HepG2 (cell line): ENCODE measurements around the gene RBM3. TPM values are rescaled to one million over a fixed set of nuclear protein-coding genes. Genes with fewer than 3 reads are reported as not detected.
"Not testable (repeated sequence)": the region's sequence is repeated elsewhere in the genome, so short reads cannot be mapped to it uniquely, and the experiment has no call there.

ENCODE experiments used
- ATAC-seq: fragments of 200-7000 bp; cut with Tn5 transposase; 3 replicates; pipeline ENCODE4 v1.9.1; 2020; ENCODE audit warnings: mild to moderate bottlenecking, moderate library complexity
- BruUV-seq: library from RNA; stranded (reverse); fragments of 400-500 nt; replicated peaks from 2 replicates; lab custom pipeline; 2021; lab: Mats Ljungman, UMichigan
- CTCF ChIA-PET: fragments of 300-600 bp; formaldehyde crosslinking; extraction: SDS; loops from one replicate; lab custom pipeline; 2021; ENCODE audit warnings: low total read pairs, inconsistent platforms, low intra/inter-chr PET ratio; lab: Yijun Ruan, JAX
- POLR2A ChIA-PET: fragments of 350-600 bp; sonication (Branson Sonifier 250); formaldehyde crosslinking; loops from one replicate; lab custom pipeline; 2020; ENCODE audit warnings: antibody characterized with exemption, inconsistent platforms; lab: Yijun Ruan, JAX
- DNase-seq: peaks from one replicate; pipeline ENCODE4 v3.0.0-alpha.2; 2015; ENCODE audit warnings: low spot score
- FAIRE-seq: peaks from 3 replicates; lab custom pipeline; 2011; peaks lifted over from hg19 to GRCh38; lab: Jason Lieb, UNC
- H2AFZ ChIP-seq: one replicate; pipeline ENCODE4 v1.6.1; 2011; ENCODE audit warnings: low read length, inconsistent platforms
- H3K27ac ChIP-seq: fragments of 300-600 bp; 3 replicates; pipeline ENCODE4 v1.8.0; 2011; ENCODE audit warnings: mixed run types, mild to moderate bottlenecking, mixed read lengths, low read length, inconsistent platforms; ENCODE audit not compliant: insufficient read depth; ENCODE audit errors: extremely low read length
- H3K27me3 ChIP-seq, 2 experiments: fragments of 200-600 bp in 1 of 2; 2 replicates in 1 of 2; 3 replicates in 1 of 2; pipeline versions ENCODE4 v1.6.0 to v1.8.0; 2011; ENCODE audit warnings: low read length in 2 of 2, mild to moderate bottlenecking in 2 of 2, moderate library complexity in 2 of 2, inconsistent platforms in 1 of 2; ENCODE audit not compliant: insufficient read depth in 2 of 2, control insufficient read depth in 1 of 2
- H3K36me3 ChIP-seq, 2 experiments: fragments of 200-600 bp in 1 of 2; replicated peaks in 1 of 2; 2 replicates in 1 of 2; 3 replicates in 1 of 2; pipeline versions ENCODE4 v1.5.1 to v1.8.0; 2011; ENCODE audit warnings: low read length in 2 of 2, inconsistent platforms in 1 of 2; ENCODE audit not compliant: insufficient read depth in 2 of 2, control insufficient read depth in 1 of 2
- H3K4me1 ChIP-seq: 2 replicates; pipeline ENCODE4 v1.5.1; 2012; ENCODE audit warnings: low read length, inconsistent platforms; ENCODE audit not compliant: insufficient read depth
- H3K4me2 ChIP-seq: 2 replicates; pipeline ENCODE4 v1.6.0; 2011; ENCODE audit warnings: low read depth, low read length, inconsistent platforms
- H3K4me3 ChIP-seq, 3 experiments: fragments of 200-600 bp in 1 of 3; sonication (generic), shearing (Covaris generic) in 1 of 3; replicated peaks in 1 of 3; 2 replicates each; pipeline ENCODE4 v1.5.1; 2011 to 2016; ENCODE audit warnings: low read length in 3 of 3, inconsistent platforms in 2 of 3, low read depth in 2 of 3, mild to moderate bottlenecking in 2 of 3, control low read depth in 1 of 3, mixed read lengths in 1 of 3; ENCODE audit not compliant: insufficient read depth in 1 of 3
- H3K79me2 ChIP-seq: one replicate; pipeline ENCODE4 v1.6.1; 2011; ENCODE audit warnings: low read length, inconsistent platforms; ENCODE audit not compliant: insufficient read depth
- H3K9ac ChIP-seq: 2 replicates; pipeline ENCODE4 v1.6.0; 2011; ENCODE audit warnings: mild to moderate bottlenecking, low read depth, low read length, inconsistent platforms; ENCODE audit not compliant: insufficient read depth
- H3K9me3 ChIP-seq: 2 replicates; pipeline ENCODE4 v1.5.1; 2012; ENCODE audit warnings: mild to moderate bottlenecking, low read length
- H4K20me1 ChIP-seq: 2 replicates; pipeline ENCODE4 v1.6.0; 2011; ENCODE audit warnings: inconsistent platforms, mild to moderate bottlenecking, low read length, moderate library complexity; ENCODE audit not compliant: insufficient read depth
- HMGXB3 ChIP-seq: sonication (generic); formaldehyde crosslinking; IDR thresholded peaks from 2 replicates; pipeline ENCODE4 v1.4.0; 2020; ENCODE audit warnings: missing genetic modification reagents, borderline replicate concordance
- TFDP1 ChIP-seq: IDR thresholded peaks from 2 replicates; pipeline ENCODE4 v1.6.1; 2016; ENCODE audit warnings: missing compliant biosample characterization, missing genetic modification reagents, borderline replicate concordance
- THYN1 ChIP-seq: sonication (generic); formaldehyde crosslinking; IDR thresholded peaks from 2 replicates; pipeline ENCODE4 v1.8.1; 2023; ENCODE audit warnings: low read depth, mild to moderate bottlenecking, moderate library complexity, missing genetic modification reagents, borderline replicate concordance
- ZNF274 ChIP-seq: sonication (generic); formaldehyde crosslinking; IDR thresholded peaks from 2 replicates; pipeline ENCODE4 v1.5.1; 2020; ENCODE audit warnings: mild to moderate bottlenecking, missing genetic modification reagents
- ZNF431 ChIP-seq: sonication (generic); formaldehyde crosslinking; IDR thresholded peaks from 2 replicates; pipeline ENCODE4 v1.9.0; 2022; ENCODE audit warnings: missing genetic modification reagents, low read depth, mild to moderate bottlenecking, borderline replicate concordance
- ZNF713 ChIP-seq: sonication (generic); formaldehyde crosslinking; IDR thresholded peaks from 2 replicates; pipeline ENCODE4 v1.4.0; 2020; ENCODE audit warnings: mild to moderate bottlenecking, missing genetic modification reagents
- WGBS: methylation state at CpG from one replicate; pipeline ENCODE4 v1.1.6; 2017; ENCODE audit warnings: low lambda C conversion rate; 5-methylcytosine and 5-hydroxymethylcytosine counted together
- in situ Hi-C: cut with HindIII; loops from 2 replicates; pipeline ENCODE4 v1.10.0; 2017; ENCODE audit warnings: low pct_unique_long_range_greater_than_20kb; ENCODE audit not compliant: extremely low pct_ligation_motif_present
- intact Hi-C: fragments of 100-400 bp; cut with micrococcal nuclease; formaldehyde crosslinking; loops from one replicate; pipeline ENCODE4 v1.10.0; 2022; ENCODE audit not compliant: unreplicated experiment
- polyA plus RNA-seq, 8 experiments: library from polyadenylated mRNA; depleted of rRNA in 3 of 8; stranded (reverse) in 7 of 8; unstranded in 1 of 8; fragments of >200 nt; fragmentation: Illumina TruSeq in 4 of 8; extraction: Trizol in 4 of 8; gene quantifications; 2 replicates each; pipeline versions ENCODE4 v1.2.1 to v1.2.3, GENCODE V29; 2011 to 2016; ENCODE audit warnings: low read depth in 4 of 8, missing spikeins in 1 of 8, mixed read lengths in 1 of 8; ENCODE audit not compliant: insufficient read depth in 1 of 8
- total RNA-seq, 5 experiments: library from RNA; depleted of rRNA; stranded (reverse); fragments of >200 nt; fragmentation: Illumina TruSeq; extraction: Trizol; gene quantifications; 2 replicates each; pipeline ENCODE4 v1.2.3, GENCODE V29; 2016; ENCODE audit warnings: low read depth in 1 of 5

Gene RBM3
- total and polyA plus RNA-seq, 2 of the 13 experiments (the other 11 are each of a cell fraction or from before 2014, with no cell fraction given) = 123 to 182 TPM

- TF ChIP-seq HMGXB3 (CRISPR knock-in tag) (no peak), ZNF274 (CRISPR knock-in tag) (no peak; the same call in 1 of the 2 replicates), ZNF431 (CRISPR knock-in tag) (no peak), ZNF713 (no peak), TFDP1 (CRISPR knock-in tag) (peak; percentile 24; the same call in 1 of the 2 replicates), THYN1 (no peak)
Measured at GRCh38 chrX:48574270-48575266, at the start of gene RBM3 (continued).

GRCh38 chrX:48525853-48526252, 48.4 kb upstream of the RBM3 start:
- H3K4me1 ChIP-seq = peaks cover 28% of the 10 kb centered on the region
- CTCF ChIA-PET, BruUV-seq, in situ Hi-C loops, H3K4me2 ChIP-seq, ATAC-seq, H3K27me3 ChIP-seq, FAIRE-seq, H4K20me1 ChIP-seq, intact Hi-C loops, H3K4me3 ChIP-seq, POLR2A ChIA-PET, H2AFZ ChIP-seq, H3K9me3 ChIP-seq, H3K9ac ChIP-seq, H3K27ac ChIP-seq, DNase-seq: not testable (repeated sequence)
- peaks cover 17% of the 10 kb centered on the region for H3K79me2 ChIP-seq
- H3K36me3 ChIP-seq = peaks cover 1 to 12% of the 10 kb centered on the region in 2 experiments; a peak in 3 of 5 replicates
- WGBS = 92% methylated on average over 8 of the region's 8 CpGs
